Stimulated activated effector memory CD8-positive, alpha-beta T cell treated with anti-CD3 and anti-CD28 coated beads, Interleukin-12 subunit alpha, Interleukin-12 subunit beta, amount 100 ng/mL, for 72 hours (primary cell): ENCODE measurements around the gene CCDC191.

Experiments
- ATAC-seq: fragments of 150-1000 bp; cut with Tn5 transposase; 2 replicates; pipeline ENCODE4 v1.10.0; 2021
- DNase-seq, 2 donors: peaks; one replicate each; pipeline ENCODE4 v3.0.0; 2021 to 2022; ENCODE audit warnings: low spot score in 2 of 2
- H3K27ac Mint-ChIP-seq: one replicate; pipeline ENCODE4 v1.8.0; 2022; ENCODE audit warnings: mild to moderate bottlenecking, mixed read lengths
- H3K36me3 Mint-ChIP-seq: one replicate; pipeline ENCODE4 v1.8.0; 2022; ENCODE audit warnings: mild to moderate bottlenecking, mixed read lengths
- H3K4me1 Mint-ChIP-seq: one replicate; pipeline ENCODE4 v1.8.0; 2022; ENCODE audit warnings: mixed read lengths
- H3K4me3 Mint-ChIP-seq: one replicate; pipeline ENCODE4 v1.8.0; 2022; ENCODE audit warnings: mild to moderate bottlenecking, mixed read lengths
- H3K9me3 Mint-ChIP-seq: one replicate; pipeline ENCODE4 v1.8.0; 2022; ENCODE audit warnings: mixed read lengths

Gene CCDC191, protein sequence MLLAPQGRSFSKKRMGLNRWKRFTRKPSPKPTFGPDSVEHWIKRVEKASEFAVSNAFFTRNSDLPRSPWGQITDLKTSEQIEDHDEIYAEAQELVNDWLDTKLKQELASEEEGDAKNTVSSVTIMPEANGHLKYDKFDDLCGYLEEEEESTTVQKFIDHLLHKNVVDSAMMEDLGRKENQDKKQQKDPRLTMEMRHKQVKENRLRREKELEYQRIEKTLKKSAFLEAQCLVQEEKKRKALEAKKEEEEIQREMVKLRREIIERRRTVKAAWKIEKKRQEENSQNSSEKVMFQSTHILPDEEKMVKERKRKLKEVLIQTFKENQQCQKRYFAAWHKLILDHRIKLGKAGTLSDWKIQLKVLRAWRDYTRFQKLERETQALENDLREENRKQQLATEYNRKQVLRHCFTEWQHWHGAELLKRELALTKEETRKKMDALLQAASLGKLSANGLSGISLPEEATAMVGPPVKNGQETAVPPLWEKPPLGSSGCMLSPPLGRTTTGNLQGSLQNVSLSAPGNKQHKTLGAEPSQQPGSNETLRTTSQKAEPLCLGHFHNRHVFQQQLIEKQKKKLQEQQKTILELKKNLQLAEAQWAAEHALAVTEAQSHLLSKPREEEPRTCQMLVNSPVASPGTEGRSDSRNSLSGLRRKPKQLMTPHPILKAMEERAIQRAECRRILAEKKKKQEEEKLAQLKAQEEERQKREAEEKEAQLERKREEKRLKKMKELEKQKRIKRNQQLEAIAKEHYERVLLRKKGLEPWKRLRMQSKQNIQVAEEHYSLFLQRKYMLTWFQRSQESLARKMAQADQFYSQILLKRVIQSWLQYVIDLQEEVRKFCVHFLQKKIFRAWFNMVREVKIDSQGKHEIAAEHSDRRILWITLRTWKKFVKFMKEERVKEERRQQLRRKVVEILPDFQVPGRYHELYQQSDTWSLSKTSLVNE

DNA sequence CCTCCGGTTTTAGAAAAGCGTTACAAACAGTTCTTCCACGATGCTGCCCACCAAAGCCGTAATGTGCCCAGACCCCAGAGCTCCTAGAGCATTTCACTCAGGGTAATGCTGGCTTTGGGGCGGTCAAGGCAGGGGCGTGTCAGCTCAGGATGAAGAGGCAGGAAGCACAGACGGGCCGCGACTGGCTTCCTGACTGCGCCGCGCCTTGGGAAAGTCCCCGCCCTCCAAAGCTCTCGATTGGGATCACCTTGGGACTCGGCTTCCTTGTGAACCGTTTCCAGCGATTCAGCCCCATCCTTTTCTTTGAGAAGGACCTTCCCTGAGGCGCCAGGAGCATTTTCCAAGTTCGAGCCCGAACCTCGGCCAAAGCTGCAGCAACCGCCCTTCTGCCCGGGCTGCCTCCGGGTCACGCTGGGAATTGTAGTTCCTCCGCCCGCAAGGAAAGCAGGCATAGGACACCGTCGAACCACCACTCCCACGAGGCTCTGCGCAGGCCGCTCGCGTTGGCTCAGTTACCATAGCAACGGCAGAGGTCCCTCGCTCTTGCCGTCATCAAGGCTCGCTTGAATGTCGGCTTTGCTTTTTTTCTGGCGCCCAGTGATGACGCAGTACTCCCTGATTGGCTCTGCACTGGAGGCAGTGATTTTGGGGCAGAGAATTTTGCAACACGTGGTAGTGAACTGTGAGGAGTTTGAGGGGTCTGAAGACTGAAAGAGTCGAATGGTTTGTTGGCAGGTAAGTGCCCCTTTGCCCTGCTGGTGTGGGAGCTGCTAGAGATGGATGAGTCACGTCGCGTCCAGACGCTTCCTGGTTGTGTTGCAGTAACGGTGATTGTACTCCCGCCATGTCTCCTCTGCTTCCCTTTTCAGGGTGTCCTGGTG is at the start of gene CCDC191, which contains the start of gene QTRT2:
Gene CCDC191, minus strand, starts transcription at position 397 of the 881 bp plus-strand sequence. Its CDS starts 60 bp downstream, at position 337.
Gene QTRT2, plus strand, starts transcription at position 608 of the 881 bp plus-strand sequence. CDS start 8,521 bp downstream, outside the sequence.
- Mint-ChIP-seq H3K4me1 (peaks cover 29% of the 10 kb centered on the region), H3K27ac (peak within 1 kb of the TSS; percentile 91), H3K9me3 (no peaks in the 10 kb centered on the region), H3K4me3 (peak within 1 kb of the TSS; percentile 83), H3K36me3 (peaks cover 14% of the 10 kb centered on the region)
- DNase-seq = peak; percentile 95 to 99
- ATAC-seq = peak; percentile 97

DNA sequence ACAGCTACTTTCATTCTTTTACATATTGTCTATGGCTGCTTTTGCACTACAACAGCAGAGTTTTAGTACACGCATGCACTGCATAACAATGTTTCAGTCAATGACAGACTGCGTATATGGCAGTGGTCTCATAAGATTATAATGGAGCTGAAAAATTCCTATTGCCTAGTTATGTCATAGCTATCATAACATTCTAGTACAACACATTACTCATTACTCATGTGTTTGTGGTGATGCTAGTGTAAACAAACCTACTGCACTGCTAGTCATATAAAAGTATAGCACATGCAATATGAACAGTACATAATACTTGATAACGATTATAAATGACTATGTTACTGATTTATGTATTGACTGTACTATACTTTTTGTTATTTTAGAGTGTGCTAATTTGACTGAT is 48.1 kb upstream of the CCDC191 start:
- Mint-ChIP-seq H3K4me3 (no peak overlapping the region), H3K27ac (no peak overlapping the region), H3K4me1 (no peaks in the 10 kb centered on the region), H3K9me3 (no peaks in the 10 kb centered on the region), H3K36me3 (no peaks in the 10 kb centered on the region)
- ATAC-seq (no peak), DNase-seq (no peak)

DNA sequence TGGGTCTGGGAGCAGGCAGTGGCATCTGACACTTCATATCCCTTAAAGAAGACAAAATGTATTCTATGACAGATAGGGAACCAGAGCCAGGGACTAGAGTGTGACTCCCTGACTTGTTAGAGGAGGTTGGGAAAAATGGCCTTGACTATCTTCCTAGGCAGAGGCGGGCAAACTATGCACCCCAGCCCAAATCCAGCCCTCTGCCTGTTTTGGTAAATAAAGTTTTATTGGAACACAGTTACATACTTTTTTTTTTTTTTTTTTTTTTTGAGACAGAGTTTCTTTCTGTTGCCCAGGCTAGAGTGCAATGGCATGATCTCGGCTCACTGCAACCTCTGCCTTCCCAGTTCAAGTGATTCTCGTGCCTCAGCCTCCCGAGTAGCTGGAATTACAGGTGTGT is 47.5 kb upstream of the CCDC191 start:
- no peaks in the 10 kb centered on the region for H3K9me3 Mint-ChIP-seq
- no peaks in the 10 kb centered on the region for H3K4me1 Mint-ChIP-seq
- no peak for ATAC-seq
- H3K36me3 Mint-ChIP-seq = no peaks in the 10 kb centered on the region
- DNase-seq = no peak
- no peak overlapping the region for H3K27ac Mint-ChIP-seq
- no peak overlapping the region for H3K4me3 Mint-ChIP-seq

DNA sequence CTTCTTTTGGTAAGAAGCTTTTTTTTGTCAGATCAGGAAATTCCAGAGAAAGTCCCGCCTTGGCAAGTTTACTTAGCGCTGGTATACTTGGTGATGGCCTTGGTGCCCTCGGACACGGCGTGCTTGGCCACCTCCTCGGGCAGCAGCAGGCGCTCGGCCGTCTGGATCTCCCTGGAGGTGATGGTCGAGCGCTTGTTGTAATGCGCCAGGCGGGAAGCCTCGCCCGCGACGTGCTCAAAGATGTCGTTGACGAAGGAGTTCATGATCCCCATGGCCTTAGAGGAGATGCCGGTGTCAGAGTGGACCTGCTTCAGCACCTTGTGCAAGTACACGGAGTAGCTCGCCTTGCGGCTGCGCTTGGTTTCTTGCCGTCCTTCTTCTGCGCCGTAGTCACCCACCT is 46.9 kb upstream of the CCDC191 start:
- no peak for ATAC-seq
- Mint-ChIP-seq H3K4me3 (no peak overlapping the region), H3K36me3 (no peaks in the 10 kb centered on the region), H3K27ac (no peak overlapping the region), H3K9me3 (no peaks in the 10 kb centered on the region), H3K4me1 (no peaks in the 10 kb centered on the region)
- DNase-seq = no peak

DNA sequence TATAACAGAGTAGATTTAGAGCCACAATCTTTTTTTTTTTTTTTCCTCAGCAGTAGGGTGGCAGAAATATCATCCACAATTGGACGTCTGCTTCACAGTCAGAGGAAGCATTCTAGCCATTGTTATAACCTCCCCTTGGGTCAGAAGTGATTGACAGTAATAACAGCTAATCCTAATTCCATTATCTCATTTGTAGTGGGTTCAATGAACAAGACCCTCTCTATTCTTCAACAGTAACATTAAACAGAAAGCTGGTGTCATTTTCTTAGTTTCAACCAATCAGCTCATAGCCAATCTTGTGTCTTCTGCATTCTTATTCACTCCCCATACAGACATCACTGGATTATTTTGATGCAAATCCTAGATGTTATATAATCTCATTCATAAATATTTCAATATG is 44.8 kb upstream of the CCDC191 start:
- ATAC-seq (no peak), DNase-seq (no peak)
- no peaks in the 10 kb centered on the region for H3K36me3 Mint-ChIP-seq
- H3K9me3 Mint-ChIP-seq = no peaks in the 10 kb centered on the region
- no peak overlapping the region for H3K4me3 Mint-ChIP-seq
- no peaks in the 10 kb centered on the region for H3K4me1 Mint-ChIP-seq
- no peak overlapping the region for H3K27ac Mint-ChIP-seq

DNA sequence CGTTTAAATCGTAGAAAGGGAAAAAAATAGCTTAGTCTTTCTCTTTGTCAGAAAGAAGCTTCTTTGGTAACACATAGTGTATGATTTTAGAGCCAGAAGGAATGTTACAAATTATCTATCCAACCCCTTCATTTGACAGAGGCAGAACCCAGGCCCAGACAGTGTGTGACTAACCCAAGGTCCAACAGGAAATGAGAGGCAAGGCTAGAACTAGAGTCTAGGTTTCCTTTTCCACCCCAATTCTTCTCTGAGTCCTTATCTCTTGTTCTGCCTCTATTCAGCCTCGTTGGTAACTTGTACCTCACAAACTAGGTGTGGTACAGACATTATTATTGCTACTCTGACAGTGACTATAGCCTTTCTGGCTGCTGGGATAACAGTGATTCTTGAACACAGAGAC is 39.5 kb upstream of the CCDC191 start:
- DNase-seq (no peak), ATAC-seq (no peak)
- Mint-ChIP-seq H3K4me1 (peaks cover 6% of the 10 kb centered on the region), H3K4me3 (no peak overlapping the region), H3K27ac (no peak overlapping the region), H3K36me3 (no peaks in the 10 kb centered on the region), H3K9me3 (no peaks in the 10 kb centered on the region)

DNA sequence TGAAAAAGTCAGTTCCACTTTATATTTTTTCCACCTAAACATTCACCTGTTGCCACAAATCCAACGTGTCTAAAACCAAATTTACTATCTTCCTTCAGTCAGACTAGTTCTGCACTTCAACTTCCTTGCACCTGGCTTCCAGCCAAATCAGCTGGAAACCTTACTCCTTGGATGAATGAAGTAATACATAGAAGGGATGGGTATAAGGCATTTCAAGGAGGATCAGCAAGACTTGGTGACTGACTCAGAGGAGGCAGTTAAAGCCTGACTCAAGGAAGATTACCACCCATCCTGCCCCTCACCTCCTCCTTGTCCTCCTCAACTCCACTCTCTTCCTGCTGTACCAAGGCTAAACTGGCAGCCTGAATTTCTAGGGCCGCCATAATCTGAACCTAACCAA is 37.3 kb upstream of the CCDC191 start:
- no peaks in the 10 kb centered on the region for H3K36me3 Mint-ChIP-seq
- no peak overlapping the region for H3K4me3 Mint-ChIP-seq
- H3K27ac Mint-ChIP-seq = no peak overlapping the region
- DNase-seq (no peak), ATAC-seq (no peak)
- no peaks in the 10 kb centered on the region for H3K9me3 Mint-ChIP-seq
- H3K4me1 Mint-ChIP-seq = peaks cover 6% of the 10 kb centered on the region

DNA sequence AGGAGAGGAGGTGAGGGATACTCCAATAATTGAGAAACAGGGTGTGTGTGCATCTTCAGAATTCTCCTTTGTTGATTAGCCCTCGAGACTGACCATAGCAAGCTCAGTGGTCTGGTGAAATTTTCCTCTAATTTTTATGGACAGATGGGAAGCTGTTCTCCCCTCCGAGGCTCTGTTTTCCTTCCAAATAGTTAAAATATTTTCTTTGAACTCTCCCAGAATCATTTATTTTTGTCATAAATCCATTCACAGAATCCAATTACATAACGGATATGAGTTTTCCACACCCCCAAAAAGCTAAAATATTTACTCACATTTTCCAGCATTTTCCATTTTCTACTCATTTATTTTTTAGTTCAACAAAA is 36.7 kb upstream of the CCDC191 start:
- no peak overlapping the region for H3K27ac Mint-ChIP-seq
- ATAC-seq = no peak

DNA sequence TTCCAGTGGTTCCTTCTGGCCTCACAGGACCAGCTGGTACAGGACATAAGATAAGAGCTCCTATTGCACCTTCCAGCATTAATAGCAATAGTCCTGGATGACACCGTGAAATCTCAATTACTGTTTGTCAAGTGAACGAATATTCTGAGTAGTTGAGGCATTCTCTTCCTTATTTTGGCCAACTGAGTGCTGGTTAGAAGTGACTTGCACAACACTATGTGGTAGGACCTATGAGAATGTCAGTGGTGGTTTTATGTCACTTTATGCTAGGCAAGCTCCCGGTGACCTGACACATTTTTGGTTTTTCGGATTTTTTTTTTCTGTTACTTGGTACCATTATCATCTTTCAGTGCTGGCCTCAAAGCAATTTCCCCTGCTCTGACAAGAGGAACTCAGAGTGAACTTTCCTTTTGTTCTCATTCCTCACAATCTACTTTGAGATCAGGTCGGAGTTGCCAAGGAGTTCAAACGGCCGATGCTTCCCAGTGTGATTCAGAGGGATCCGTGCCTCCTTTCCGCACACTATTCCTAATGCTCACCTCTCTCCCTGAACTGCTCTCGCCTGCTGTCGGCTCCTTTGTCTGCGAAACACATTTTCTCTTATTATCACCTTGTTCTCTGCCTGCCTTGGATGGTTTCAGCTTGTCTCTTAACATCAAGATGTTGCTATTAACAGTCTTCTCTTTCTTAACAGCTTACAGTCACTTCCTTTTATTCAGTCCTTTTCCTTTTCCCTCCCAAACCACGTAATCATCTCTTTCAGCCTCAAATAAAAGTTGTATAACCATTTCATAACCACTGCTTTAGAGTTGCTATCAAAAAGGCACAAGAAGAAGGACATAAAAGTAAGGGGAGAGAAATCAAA is 36.1 kb upstream of the CCDC191 start:
- H3K4me1 Mint-ChIP-seq = peaks cover 6% of the 10 kb centered on the region
- no peak for ATAC-seq
- peaks cover 7% of the 10 kb centered on the region for H3K36me3 Mint-ChIP-seq
- H3K27ac Mint-ChIP-seq = no peak overlapping the region
- no peak overlapping the region for H3K4me3 Mint-ChIP-seq
- DNase-seq = no peak
- no peaks in the 10 kb centered on the region for H3K9me3 Mint-ChIP-seq

More for the DNA sequence above, 36.7 kb upstream of the CCDC191 start:
- peaks cover under 1% of the 10 kb centered on the region for H3K36me3 Mint-ChIP-seq
- H3K4me3 Mint-ChIP-seq = no peak overlapping the region
- no peaks in the 10 kb centered on the region for H3K9me3 Mint-ChIP-seq
- DNase-seq = no peak
- peaks cover 6% of the 10 kb centered on the region for H3K4me1 Mint-ChIP-seq

DNA sequence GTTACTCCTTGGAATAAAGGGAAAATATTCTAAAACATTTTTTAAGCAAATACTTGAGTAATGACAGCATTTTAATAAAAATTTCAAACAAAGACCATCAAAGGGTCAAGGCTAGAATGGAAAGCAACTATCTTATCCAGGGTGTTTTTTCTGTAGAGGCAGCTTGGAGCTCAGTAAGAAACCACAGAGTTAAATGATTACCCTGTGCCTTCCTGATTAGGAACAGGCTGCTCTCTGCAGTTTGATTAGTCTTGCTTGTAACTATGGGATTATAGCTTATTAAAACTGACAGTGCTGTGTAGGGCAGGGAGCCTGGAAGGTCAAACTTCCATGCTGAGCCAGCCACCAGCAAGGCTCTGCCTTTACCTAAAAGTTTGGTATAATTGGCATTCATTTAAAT is 33.3 kb upstream of the CCDC191 start:
- H3K4me1 Mint-ChIP-seq = peaks cover 6% of the 10 kb centered on the region

DNA sequence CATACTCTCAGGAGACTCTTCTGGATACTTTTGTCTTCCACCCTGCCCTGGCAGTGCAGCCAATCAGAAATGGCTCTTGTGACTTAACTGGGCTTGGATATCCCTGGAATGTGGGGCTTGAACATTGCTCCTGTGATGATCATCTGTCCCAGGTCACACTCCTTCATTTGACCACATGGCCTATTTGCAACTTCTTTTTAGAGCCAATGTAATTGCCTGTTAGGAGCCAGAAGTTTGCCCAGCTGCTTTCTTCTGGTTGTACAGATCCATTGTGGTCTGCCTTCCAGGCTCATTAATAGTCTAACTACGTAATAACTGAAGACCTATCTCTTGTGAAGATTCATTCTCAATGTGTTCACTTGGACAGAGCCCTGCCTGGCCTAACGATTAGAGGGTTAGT is 30.0 kb upstream of the CCDC191 start:
- ATAC-seq (no peak), DNase-seq (no peak)
- H3K36me3 Mint-ChIP-seq = peaks cover 67% of the 10 kb centered on the region
- no peak overlapping the region for H3K4me3 Mint-ChIP-seq
- no peaks in the 10 kb centered on the region for H3K9me3 Mint-ChIP-seq
- no peaks in the 10 kb centered on the region for H3K4me1 Mint-ChIP-seq
- H3K27ac Mint-ChIP-seq = no peak overlapping the region

More for the DNA sequence above, 33.3 kb upstream of the CCDC191 start:
- Mint-ChIP-seq H3K36me3 (peaks cover 34% of the 10 kb centered on the region), H3K9me3 (no peaks in the 10 kb centered on the region), H3K4me3 (no peak overlapping the region), H3K27ac (no peak overlapping the region)
- DNase-seq = no peak
- ATAC-seq = no peak

DNA sequence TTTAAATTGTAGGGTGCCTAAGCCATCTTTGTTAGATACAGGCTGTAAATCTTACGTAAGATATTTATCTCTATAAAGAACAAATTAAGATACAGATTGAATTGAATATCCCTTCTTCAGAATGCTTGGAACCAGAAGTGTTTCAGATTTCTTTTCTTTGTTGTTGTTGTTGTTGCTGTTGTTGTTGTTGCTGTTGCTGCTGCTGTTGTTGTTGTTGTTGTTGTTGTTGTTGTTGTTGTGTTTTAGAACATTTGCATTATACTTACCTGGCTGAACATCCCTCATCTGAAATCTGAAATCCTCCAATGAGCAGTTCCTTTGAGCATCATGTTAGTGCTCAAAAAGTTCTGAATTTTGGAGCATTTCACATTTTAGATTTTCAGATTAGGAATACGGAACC is 26.8 kb upstream of the CCDC191 start:
- peaks cover 99% of the 10 kb centered on the region for H3K36me3 Mint-ChIP-seq
- peak overlapping the region; percentile 17 for H3K27ac Mint-ChIP-seq
- no peak overlapping the region for H3K4me3 Mint-ChIP-seq
- no peak for ATAC-seq
- no peaks in the 10 kb centered on the region for H3K4me1 Mint-ChIP-seq
- no peak for DNase-seq
- H3K9me3 Mint-ChIP-seq = no peaks in the 10 kb centered on the region

DNA sequence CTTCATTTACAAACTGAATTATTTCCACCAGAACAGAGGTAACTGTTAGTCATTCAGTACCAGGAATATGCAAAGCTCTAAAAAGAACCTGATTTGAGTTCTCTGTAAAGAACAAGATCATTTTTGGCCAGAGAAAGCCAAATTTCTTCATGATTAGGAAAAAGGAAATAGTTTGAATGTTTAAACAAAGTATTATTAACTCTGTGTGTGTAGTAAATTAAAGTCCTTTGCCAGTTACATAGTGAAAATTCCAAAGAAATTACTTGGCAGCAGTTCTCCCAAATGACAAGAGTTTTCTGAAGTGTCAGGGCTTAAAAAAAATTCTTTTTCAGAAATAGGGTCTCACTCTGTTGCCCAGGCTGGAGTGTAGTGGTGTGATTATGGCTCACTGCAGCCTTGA is 24.7 kb upstream of the CCDC191 start:
- Mint-ChIP-seq H3K27ac (no peak overlapping the region), H3K36me3 (peaks cover 100% of the 10 kb centered on the region), H3K4me3 (no peak overlapping the region), H3K9me3 (no peaks in the 10 kb centered on the region), H3K4me1 (no peaks in the 10 kb centered on the region)
- DNase-seq (no peak), ATAC-seq (no peak)

DNA sequence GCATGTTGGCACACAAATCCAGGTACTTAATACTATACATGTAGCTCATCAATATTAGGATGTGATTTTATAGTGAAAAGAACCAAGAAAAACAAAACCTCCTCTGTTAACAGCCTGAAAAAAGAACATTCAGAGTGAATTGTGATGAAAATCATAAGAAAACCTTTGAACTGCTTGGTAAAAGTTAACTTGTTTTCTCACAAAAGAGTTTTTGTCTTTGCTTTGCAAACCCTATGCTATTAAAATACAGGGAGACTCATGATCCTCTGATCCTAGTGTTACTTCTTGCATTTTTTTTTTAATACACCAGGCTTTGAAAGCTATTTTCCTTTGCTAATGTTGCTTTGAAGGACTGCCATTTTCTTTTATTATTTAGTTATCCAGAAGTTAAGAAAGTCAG is 23.9 kb upstream of the CCDC191 start:
- no peak overlapping the region for H3K27ac Mint-ChIP-seq

More for the DNA sequence above, 23.9 kb upstream of the CCDC191 start:
- peaks cover 100% of the 10 kb centered on the region for H3K36me3 Mint-ChIP-seq
- H3K9me3 Mint-ChIP-seq = no peaks in the 10 kb centered on the region
- ATAC-seq = no peak
- H3K4me1 Mint-ChIP-seq = no peaks in the 10 kb centered on the region
- H3K4me3 Mint-ChIP-seq = no peak overlapping the region
- no peak for DNase-seq
